Activated naive CD4-positive, alpha-beta T cell treated with anti-CD3 and anti-CD28 coated beads, Interleukin-2, amount 50 U/mL, for 72 hours (primary cell): ENCODE measurements around the gene AVPR1B. TPM values are rescaled to one million over a fixed set of nuclear protein-coding genes. Genes with fewer than 3 reads are reported as not detected.

ENCODE experiments used
- ATAC-seq, 2 donors: fragments of 150-1000 bp; cut with Tn5 transposase; 2 replicates each; pipeline ENCODE4 v1.10.0; 2021; ENCODE audit warnings: mild to moderate bottlenecking in 2 of 2, moderate library complexity in 2 of 2
- DNase-seq, 2 donors: peaks; one replicate each; pipeline ENCODE4 v3.0.0; 2021 to 2022; ENCODE audit warnings: low spot score in 2 of 2
- H3K27ac Mint-ChIP-seq, 2 donors: one replicate each; pipeline ENCODE4 v1.8.0; 2022; ENCODE audit warnings: mild to moderate bottlenecking in 2 of 2, mixed read lengths in 2 of 2
- H3K36me3 Mint-ChIP-seq, 2 donors: one replicate each; pipeline ENCODE4 v1.8.0; 2022; ENCODE audit warnings: mixed read lengths in 2 of 2
- H3K9me3 Mint-ChIP-seq, 2 donors: one replicate each; pipeline ENCODE4 v1.8.0; 2022; ENCODE audit warnings: mixed read lengths in 2 of 2
- total RNA-seq, 2 donors: library from RNA; stranded (reverse); gene quantifications; one replicate each; pipeline ENCODE4 v1.2.3, GENCODE V29; 2022

Gene AVPR1B
- total RNA-seq, 2 donors from 2014 or later = not detected

DNA sequence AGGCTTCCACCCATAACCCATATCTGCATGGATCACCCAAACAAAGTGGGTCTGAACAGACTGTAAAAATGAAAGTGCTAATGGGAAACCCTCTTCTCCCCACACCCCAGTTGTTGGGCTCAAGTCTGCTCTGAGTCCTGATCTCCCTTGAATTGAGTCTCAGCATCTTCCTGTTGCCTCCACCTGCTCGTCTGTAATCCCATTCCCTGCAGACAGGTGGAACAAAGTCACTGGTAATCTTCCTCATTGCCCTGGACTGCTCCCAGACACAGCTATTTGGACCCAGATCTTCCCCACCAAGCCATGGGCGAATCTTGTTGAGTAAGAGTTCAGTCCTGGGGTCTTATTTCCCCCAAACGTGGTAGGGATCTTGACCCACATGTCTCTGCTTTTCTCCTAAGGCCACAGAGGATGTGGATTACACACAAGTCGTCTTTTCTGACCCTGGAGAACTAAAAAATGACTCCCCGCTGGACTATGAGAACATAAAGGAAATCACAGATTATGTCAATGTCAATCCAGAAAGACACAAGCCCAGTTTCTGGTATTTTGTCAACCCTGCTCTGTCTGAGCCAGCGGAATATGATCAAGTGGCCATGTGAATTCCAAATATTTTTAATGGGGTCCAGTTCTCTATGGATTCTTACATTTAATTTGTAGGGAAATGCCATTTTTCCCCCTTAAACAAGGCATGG lies 15.7 kb downstream of the AVPR1B start:
- H3K36me3 Mint-ChIP-seq = no peaks in the 10 kb centered on the region
- H3K9me3 Mint-ChIP-seq = no peaks in the 10 kb centered on the region
- ATAC-seq = no peak
- DNase-seq = no peak
- H3K27ac Mint-ChIP-seq = no peak overlapping the region

DNA sequence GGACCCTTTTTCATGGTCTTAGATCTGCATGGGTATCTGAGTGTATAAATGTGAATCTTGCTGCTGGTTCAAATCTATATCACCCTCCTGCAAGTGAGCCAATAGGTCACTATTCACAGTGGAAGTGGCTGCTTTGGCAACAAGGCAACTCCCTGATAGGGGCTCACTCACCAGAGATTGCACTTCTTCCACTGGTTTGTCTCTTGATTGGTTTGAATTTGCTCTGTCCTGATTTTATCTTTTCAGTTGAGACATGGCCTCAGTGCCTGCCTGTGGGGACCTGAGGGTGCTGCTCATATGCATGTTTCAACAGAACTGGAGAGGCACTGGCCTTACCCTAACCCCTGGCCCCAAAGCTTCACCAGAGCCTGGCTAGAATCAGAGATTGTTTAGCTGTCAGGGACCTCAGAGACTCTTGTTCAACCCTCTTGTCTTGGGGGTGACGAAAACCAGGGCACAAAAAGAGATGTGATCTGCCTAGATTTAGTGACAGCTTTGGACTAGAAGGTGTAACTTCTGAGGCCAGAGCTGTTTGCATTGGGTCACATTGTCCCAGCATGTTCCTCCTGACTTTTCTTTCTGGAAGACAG lies 16.9 kb downstream of the AVPR1B start:
- Mint-ChIP-seq H3K9me3 (no peaks in the 10 kb centered on the region), H3K27ac (no peak overlapping the region), H3K36me3 (no peaks in the 10 kb centered on the region)
- DNase-seq (no peak), ATAC-seq (no peak)

DNA sequence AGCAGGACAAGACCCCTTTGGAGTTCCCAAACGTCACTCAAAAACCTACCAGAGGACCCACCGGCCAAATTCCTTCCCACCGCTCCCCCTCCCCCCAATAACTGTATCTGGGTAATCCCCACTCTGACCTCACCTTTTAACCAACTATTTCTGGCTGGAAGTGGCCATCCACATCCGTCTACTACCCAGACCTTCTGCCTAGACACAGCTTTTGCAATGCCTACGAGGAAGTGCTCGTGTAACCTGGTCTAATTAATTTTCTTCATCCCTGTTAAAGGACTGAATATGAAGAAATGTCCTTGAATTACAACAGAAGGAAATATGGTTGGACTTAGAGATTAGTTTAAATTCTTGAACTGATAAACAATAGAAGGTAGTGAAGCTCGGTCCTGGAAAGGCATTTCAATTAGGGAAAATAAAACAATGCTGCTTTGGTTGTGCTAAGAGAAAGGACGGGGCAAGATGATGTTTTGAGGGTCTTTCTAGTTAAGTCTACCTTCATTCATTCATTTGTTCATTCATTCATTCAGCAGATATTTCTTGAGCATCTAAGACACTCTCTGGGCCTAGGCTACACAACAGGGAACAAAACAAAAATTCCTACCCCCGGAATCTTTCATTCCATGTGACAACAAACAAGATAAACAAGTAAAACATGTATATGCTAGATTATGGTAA lies 18.8 kb downstream of the AVPR1B start:
- H3K36me3 Mint-ChIP-seq = no peaks in the 10 kb centered on the region
- no peak overlapping the region for H3K27ac Mint-ChIP-seq
- no peak for DNase-seq
- no peak for ATAC-seq
- no peaks in the 10 kb centered on the region for H3K9me3 Mint-ChIP-seq

DNA sequence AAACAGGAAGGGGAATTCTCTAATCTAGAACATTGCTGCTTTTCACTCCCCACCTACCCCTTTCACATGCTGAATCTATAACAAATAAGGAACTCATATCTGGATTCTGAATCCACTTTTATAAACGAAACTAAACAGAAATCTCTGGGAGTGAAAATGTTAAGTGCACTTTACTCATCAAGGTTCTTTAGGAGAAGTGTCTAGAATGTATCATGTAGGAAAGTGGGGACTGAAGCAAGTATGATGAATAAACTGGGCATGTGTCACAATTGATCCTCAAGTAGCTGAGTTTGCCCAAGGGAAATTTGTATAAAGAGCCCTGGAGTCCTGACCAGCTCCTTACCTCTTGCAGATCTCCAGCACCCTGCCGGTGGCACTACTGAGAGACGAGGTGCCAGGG lies 19.8 kb downstream of the AVPR1B start:
- ATAC-seq (no peak), DNase-seq (no peak)
- no peak overlapping the region for H3K27ac Mint-ChIP-seq
- no peaks in the 10 kb centered on the region for H3K9me3 Mint-ChIP-seq
- H3K36me3 Mint-ChIP-seq = no peaks in the 10 kb centered on the region

DNA sequence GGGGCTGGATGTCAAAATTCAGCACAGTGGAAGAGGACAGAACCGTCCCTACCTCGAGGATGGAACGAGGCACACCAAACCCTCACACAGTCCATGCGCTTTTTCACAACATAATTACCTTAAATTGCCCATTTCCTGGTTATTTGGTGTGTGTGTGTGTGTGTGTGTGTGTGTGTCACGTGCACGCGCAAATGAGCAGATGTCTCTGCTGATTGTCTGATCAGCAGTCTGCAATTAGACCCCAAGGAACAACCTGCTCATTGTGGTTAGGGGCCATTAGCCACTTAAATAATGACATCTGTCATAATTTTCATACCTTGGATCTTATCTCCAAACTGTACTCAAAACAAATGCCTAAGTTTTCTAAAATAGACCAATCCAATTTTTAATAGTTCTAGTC lies 23.2 kb downstream of the AVPR1B start:
- ATAC-seq = no peak
- H3K27ac Mint-ChIP-seq = no peak overlapping the region
- H3K9me3 Mint-ChIP-seq = no peaks in the 10 kb centered on the region
- H3K36me3 Mint-ChIP-seq = no peaks in the 10 kb centered on the region
- DNase-seq = no peak

DNA sequence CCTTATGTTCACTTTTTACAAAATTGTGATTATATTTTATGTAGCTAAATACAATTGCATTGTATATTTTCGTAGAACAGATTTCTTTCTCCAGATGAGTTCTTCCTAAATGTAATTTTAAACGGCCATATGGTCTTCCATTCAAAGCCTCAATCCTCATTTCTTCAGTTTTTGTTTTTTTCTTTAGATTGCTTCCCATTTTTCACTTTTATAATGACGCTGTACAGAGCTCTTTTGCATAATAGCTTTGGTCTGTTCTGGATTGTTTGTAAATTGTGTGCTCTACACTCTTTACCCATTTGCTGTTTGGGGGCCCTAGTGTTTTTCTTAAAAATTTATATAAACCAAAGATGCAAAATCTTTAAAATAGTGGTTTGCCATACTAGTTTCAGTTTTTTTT lies 27.8 kb downstream of the AVPR1B start:
- no peak for ATAC-seq
- Mint-ChIP-seq H3K9me3 (no peaks in the 10 kb centered on the region), H3K27ac (no peak overlapping the region), H3K36me3 (no peaks in the 10 kb centered on the region)
- no peak for DNase-seq

DNA sequence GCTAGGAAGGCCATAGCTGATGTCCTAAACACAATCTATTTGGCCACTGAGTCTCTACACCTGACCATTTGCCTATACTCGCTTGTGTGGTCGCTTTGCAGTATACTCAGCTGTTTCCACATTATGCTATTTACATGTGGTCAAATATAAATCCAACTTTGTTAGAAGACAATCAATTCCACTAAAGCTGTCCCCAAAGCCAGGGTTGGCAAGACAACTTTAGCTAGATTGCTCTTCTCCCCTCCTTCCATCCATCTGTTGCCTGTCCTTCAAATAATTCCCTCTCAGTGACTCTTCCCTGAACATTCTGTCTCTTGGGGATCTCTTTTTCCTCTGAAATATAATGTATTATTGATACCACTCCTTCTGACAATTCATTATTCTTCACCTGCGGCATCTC lies 30.1 kb downstream of the AVPR1B start:
- ATAC-seq = no peak
- Mint-ChIP-seq H3K27ac (no peak overlapping the region), H3K9me3 (no peaks in the 10 kb centered on the region), H3K36me3 (no peaks in the 10 kb centered on the region)
- no peak for DNase-seq

DNA sequence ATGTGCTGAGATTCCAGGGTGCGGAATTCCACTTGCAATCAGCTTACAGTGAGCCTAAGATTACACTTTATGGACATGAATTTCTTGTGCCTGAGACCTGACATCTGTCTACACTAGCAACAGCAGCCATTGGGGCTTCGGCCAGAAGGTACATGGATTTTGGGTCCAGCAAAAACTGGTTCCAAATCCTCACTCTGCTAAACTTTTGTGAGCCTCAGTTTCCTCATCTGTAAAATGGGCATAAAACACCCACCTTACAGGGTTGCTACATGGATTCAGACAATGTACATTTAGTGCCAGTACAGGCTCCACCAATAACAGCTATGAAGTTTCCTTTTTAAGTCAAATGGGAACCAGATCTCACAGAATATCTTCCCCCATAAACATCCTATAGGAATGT lies 33.4 kb downstream of the AVPR1B start:
- no peaks in the 10 kb centered on the region for H3K9me3 Mint-ChIP-seq
- no peak for ATAC-seq
- no peaks in the 10 kb centered on the region for H3K36me3 Mint-ChIP-seq
- DNase-seq = no peak
- H3K27ac Mint-ChIP-seq = no peak overlapping the region

DNA sequence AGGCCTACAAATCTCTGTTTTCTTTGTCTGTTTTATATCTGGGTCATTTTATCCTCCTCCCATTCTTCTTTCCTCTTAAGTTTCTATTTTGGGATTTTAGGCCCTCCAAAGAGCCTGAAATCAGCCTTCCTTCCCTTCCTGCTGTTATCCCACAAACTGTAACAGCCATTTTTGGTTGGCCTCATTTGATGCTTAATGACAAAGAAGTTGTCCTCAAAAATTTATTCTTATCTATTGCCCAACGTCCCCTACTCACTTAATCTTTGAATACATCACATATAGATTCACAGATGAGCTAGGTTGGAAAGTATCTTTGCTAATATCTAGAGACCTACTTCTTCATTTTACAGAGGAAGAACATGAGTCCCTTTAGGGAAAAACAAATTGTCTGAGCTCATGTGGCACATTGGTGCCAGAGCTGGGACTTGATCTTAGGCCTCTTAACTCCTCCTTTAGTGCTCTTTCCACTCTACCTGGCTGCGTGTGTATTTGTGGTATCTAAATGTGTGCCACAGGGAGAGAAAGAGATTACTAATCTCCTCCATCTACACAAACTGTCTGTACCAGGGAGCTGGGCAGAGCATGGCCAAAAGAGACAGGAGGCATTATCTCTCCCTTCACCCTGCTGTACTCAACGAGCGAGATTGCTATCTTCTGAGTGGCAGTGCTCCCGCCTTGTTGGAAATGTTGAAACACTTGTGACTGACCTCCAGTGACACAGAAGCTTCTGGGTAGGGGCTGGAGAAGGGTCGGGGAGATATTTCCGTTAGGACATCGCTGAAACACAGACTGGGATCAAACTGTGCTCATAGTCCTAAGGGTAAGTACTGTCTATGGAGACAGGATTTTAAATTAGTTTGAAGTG lies 34.1 kb downstream of the AVPR1B start:
- no peaks in the 10 kb centered on the region for H3K36me3 Mint-ChIP-seq
- no peaks in the 10 kb centered on the region for H3K9me3 Mint-ChIP-seq
- ATAC-seq (no peak), DNase-seq (no peak)
- H3K27ac Mint-ChIP-seq = no peak overlapping the region

DNA sequence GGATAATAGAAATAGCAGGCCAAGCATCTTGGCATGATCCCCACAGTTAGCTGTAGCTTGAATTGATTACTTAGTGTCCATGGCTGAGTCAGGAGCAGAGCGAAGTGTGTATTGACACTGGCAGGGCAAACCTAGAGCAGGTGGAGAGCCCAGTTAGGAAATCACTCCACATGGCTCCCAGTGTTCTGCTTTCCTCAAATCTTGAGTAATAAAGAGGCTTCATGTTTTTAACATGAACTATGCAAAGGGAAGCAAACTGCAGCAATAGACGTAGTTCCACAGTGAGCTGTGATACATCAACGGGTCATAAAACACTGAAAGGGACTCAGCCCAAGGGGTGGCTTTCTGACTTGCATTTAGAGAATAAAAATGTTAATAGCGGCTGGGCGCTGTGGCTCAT lies 35.3 kb downstream of the AVPR1B start:
- H3K27ac Mint-ChIP-seq = no peak overlapping the region
- DNase-seq (no peak), ATAC-seq (no peak)
- no peaks in the 10 kb centered on the region for H3K9me3 Mint-ChIP-seq
- H3K36me3 Mint-ChIP-seq = no peaks in the 10 kb centered on the region

DNA sequence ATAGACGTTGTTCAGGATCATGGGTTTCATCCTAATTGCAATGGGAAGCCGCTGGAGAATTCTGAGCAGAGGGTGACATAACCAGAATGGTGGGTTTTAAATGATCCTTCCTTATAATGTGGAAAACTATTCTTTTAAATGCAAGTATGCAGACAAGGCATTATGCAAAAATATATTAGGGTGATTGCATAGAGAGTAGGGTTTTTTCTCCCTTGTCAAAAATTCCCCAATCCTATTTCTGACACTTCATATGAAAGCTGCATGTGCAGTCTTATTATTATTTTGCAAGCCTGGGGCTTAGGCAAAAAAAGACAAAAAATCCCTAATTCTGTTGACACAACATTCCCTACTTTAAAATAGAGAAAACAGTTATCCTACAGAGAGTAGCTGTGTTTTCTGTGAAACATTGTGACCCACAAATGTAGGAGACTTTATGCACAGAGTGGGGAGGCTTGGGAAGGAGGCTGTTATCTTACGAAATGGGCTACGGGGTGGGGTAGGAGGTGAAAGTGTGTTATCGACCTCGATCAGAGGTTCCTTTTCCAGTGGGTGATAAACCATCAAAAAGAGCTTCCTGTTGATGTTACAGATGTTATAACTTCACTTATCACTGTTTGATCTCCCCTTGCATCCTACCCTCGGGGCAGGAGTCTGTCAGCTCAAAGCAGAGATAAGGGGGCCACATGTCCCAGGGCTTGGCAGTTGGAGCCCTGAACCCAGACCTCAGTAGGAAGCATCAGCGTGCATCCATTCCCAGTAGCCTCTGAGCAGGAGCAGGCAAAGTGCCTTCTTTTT lies 37.0 kb downstream of the AVPR1B start:
- ATAC-seq = no peak
- DNase-seq = no peak
- no peak overlapping the region for H3K27ac Mint-ChIP-seq
- no peaks in the 10 kb centered on the region for H3K9me3 Mint-ChIP-seq
- H3K36me3 Mint-ChIP-seq = no peaks in the 10 kb centered on the region

DNA sequence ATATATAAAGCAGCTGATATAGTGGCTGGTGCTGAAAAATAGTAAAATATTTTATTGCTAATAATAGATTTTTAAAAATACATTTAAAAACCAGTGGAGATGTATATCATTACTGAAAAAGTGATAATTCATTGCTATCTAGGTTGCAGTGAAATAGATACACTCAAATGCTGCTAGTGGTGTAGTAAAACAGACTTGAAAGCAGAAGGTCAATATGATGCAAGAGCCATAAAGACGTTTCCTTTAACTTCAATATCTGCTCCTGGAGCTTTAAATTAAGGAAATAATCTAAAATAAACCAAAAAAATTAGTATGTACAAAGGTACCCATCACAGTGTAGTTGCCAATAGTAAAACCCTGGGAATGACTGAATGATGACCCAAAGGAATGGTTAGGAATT lies 38.1 kb downstream of the AVPR1B start:
- Mint-ChIP-seq H3K9me3 (no peaks in the 10 kb centered on the region), H3K36me3 (no peaks in the 10 kb centered on the region), H3K27ac (no peak overlapping the region)
- ATAC-seq (no peak), DNase-seq (no peak)

DNA sequence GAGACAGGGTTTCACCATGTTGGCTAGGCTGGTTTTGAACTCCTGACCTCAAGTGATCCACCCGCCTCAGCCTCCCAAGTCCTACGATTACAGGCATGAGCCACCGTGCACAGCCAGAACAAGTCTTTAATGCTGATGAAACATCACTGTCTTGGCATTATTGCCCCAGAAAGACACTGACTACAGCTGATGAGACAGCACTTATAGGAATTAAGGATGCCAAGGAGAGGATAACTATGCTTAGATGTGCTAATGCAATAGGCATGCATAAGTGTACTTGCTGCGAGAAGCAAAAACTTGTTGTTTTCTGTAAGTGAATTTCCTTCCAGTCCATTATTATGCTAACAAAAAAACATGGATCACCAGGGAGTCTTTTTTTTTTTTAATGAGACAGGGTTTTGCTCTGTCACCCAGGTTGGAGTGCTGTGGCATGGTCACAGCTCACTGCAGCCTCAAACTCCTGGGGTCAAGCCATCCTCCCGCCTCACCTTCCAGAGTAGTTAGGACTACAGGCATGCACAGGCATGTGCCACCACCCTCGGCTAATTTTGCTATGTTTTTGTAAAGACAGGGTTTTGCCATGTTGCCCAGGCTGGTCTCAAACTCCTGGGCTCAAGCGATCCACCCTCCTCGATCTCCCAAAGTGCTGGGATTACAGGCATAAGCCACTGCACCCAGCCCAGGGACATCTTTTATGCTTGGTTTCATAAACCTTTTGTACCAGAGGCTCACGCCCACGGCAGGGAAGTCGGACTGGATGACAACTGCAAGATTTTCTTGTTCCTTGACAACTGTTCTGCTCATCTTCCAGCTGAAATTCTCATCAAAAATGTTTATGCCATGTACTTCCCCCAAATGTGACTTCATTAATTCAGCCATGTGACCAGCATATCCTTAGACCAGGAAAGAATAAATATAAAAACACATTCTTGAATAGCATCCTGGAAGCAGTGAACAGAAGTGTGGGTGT lies 41.1 kb downstream of the AVPR1B start:
- DNase-seq (no peak), ATAC-seq (no peak)
- H3K27ac Mint-ChIP-seq = no peak overlapping the region
- H3K9me3 Mint-ChIP-seq = no peaks in the 10 kb centered on the region
- H3K36me3 Mint-ChIP-seq = no peaks in the 10 kb centered on the region

DNA sequence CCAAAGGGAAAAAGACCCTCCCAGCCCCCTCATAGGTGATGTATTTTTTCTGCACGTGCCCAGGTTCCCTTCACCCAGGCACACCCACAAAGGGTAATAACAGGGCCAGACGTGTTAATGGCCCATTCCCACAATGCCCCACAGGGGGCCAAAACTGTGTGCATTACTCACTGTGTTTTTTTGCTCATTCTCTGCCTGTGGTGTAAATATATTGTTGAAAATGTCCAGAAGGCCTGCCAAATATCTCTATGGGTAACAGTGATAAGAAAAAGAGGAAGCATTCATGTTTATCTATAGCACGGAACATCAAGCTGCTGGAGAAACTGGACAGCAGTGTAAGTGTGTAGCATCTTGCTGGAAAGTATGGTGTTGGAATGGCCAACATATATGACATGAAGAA lies 42.3 kb downstream of the AVPR1B start:
- no peaks in the 10 kb centered on the region for H3K36me3 Mint-ChIP-seq

DNA sequence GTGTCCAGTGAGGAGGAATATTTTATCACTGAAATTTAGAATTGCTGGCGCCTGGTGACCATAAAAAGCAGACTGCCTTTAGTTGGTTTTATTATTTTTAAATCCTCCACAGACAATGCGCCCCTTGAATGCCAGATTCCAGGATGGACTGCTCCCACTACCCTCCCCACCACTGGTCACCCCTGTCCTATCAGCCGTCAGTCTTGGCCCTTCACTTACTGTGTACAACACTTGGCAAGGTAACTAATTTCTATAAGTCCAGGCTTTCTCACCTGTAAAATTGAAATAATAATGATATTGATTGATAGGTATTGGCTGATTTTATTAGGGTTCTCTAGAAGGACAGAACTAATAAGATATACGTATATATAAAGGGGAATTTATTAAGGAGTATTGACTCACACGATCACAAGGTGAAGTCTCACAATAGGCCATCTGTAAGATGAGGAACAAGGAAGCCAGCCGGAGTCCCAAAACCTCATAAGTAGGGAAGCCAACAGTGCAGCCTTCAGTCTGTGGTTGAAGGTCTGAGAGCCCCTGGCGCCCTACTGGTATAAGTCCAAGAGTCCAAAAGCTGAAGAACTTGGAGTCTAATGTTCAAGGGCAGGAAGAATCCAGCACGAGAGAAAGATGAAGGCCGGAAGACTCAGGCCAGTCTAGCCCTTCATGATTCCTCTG lies 46.4 kb downstream of the AVPR1B start:
- Mint-ChIP-seq H3K9me3 (no peaks in the 10 kb centered on the region), H3K27ac (no peak overlapping the region), H3K36me3 (no peaks in the 10 kb centered on the region)
- ATAC-seq = no peak
- DNase-seq = no peak

More for the DNA sequence above, 42.3 kb downstream of the AVPR1B start:
- Mint-ChIP-seq H3K9me3 (no peaks in the 10 kb centered on the region), H3K27ac (no peak overlapping the region)
- DNase-seq (no peak), ATAC-seq (no peak)
